HG03108 (cell line): Measurements from ENCODE around the gene OR2M2.

Source experiments
- ATAC-seq: cut with Tn5 transposase; IDR thresholded peaks from one replicate; pipeline ENCODE4 v1.9.1; 2021; ENCODE audit warnings: moderate library complexity; ENCODE audit not compliant: unreplicated experiment

Gene OR2M2, protein sequence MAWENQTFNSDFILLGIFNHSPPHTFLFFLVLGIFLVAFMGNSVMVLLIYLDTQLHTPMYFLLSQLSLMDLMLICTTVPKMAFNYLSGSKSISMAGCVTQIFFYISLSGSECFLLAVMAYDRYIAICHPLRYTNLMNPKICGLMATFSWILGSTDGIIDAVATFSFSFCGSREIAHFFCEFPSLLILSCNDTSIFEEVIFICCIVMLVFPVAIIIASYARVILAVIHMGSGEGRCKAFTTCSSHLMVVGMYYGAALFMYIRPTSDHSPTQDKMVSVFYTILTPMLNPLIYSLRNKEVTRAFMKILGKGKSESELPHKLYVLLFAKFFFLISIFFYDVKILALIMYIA

GRCh38 chr1:248174521-248174920 lies at the start of gene OR2M2:
Gene OR2M2, plus strand, starts transcription at chr1:248174821. Its CDS starts 5,165 bp downstream, at chr1:248179986.
- ATAC-seq, result no peak

- no peak for ATAC-seq
Observed at GRCh38 chr1:248127653-248128052, 47.0 kb upstream of the OR2M2 start.

DNA sequence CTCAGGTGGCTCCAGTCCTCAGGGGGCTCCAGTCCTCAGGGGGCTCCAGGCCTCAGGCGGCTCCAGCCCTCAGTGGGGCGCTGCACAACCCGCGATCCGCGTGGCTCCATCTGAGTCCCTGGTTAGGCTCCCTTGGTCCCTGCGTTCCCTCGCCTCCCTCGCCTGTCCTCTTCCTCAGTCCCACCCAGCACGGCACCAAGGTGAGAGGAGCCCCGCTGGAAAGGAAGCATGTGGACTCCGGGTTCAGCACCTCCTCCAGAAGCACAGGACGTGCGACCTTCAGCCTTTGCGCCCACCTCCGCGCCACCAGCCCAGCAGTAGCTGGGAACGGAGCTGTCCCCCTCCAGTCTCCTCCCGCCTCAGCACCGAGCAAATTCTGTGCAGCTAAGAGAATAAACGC lies 37.8 kb upstream of the OR2M2 start:
- ATAC-seq, result no peak

- no peak for ATAC-seq
Observed at GRCh38 chr1:248140846-248141245, 33.8 kb upstream of the OR2M2 start.

GRCh38 chr1:248143311-248143710 lies 31.3 kb upstream of the OR2M2 start:
- ATAC-seq, result no peak

DNA sequence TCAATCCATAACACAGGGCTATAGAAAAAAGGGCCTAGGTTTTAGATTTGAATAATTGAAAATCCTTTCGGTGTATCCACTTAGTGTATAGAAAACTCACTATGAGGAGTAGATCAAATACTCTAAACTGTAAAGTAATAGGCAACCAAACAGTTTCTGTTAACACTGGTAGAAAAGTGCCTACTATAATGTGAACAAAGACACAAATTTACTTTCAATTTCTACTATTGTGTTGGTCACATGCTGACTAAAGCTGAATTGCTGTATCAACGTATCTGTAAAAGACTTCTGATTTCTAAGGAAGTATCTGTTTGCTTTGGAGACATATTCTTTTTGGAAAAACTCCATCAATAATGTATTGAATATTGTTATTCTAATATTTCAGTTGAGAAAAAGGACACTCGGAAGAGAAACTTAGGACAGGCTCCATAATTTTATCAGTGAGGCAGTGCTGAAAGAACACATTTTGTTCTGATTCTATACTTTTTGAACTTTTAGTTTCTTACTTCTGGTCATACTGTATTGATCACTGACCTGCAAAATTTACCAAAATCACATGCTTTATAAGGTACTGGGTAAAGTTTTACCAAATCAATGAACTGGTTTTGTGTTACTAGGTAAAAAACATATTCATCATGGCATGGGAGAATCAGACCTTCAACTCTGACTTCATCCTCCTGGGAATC lies 30.0 kb upstream of the OR2M2 start, which contains the start of gene OR2M5:
Gene OR2M5 (plus strand): TSS at position 636 of the 686 bp plus-strand sequence. CDS start 0 bp downstream, at position 636.
- ATAC-seq, result no peak

DNA sequence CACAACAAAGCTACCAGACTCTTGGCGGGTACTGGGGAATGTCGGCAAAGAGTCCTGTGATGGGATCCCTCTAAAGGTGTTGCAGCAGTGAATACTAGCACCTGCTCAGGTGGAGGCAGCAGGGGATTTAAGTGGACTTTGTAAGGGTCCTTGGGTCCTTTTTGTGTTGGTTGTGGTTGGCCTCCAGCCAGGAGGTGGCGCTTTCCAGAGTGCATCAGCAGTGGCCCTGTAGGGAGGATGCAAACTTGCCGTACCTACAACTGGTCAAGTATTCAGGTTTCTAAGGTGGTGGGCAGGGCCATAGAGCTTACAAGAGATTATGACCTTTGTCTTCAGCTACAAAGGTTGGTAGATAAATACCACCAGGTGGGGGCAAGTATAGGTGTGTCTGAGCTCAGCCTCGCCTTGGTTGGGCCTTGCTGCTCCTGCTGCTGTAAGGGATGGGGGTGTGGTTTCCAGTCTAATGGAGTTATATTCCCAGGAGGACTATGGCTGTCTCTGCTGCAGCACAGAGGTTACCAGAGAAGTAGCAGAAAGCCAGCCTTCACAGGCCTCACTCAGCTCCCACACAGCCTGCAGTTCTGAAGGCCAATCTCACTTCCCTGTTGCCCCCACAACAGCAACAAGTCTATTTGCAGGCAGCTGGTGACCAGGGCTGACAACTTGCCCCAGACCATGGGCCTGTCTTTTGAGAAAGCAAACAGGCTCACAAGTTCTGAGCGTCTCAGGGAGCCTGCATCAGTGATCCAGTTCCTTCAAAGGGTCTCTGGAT lies 22.4 kb upstream of the OR2M2 start:
- no peak for ATAC-seq

DNA sequence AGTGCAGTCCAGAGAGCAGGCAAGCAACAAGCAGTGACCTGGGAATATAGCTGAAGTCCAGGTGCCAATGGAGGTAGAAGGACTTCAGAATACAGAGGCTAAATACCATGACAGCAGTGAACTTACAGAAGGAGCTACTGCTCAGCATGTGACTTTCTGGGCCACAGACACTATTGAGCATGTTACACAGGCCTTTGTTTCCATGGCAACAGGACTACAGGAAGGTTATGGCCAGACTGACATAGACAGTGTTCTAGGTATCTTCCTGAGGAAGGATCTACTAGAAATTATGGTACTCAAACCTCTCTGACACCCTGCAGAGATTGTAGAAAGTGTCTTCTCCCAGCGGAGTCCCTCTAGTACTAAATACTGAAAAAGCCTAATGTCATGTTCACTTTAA lies 18.7 kb upstream of the OR2M2 start:
- ATAC-seq, result no peak

- no peak for ATAC-seq
Observed at GRCh38 chr1:248158758-248159157, 15.9 kb upstream of the OR2M2 start.

GRCh38 chr1:248164031-248164430 lies 10.6 kb upstream of the OR2M2 start:
- no peak for ATAC-seq

DNA sequence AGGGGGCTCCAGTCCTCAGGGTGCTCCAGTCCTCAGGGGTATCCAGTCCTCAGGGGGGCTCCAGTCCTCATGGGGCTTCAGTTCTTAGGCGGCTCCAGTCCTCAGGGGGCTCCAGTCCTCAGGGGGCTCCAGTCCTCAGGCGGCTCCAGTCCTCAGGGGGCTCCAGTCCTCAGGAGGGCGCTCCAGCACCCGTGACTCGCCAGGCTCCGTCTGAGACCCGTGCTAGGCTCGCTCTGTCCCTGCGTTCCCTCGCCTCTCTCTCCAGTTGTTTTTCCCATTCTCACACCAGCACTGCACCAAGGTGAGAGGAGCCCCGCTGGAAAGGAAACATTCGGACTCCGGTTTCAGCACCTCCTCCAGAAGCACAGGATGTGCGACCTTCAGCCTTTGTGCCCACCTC lies 9.4 kb upstream of the OR2M2 start:
- no peak for ATAC-seq

- ATAC-seq, result no peak
Observed at GRCh38 chr1:248183996-248184395, 9.4 kb downstream of the OR2M2 start.

DNA sequence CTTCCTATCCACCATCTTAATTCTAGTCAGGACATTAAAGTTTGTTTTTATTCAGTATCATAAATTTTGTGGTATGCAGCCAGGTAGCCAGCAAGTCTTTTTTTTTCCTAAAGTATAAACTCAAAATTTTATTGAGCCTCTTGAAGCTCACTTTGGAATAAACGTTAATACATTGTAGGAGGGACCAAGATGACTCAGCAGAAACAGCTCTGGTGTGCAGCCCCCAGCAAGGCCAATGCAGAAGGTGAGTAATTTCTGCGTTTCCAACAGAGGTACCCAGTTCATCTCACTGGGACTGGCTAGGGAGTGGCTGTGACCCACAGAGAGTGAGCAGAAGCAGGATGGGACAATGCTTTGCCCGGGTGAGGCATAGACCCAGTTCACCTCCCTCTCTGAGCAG lies 12.7 kb downstream of the OR2M2 start:
- ATAC-seq, result no peak

DNA sequence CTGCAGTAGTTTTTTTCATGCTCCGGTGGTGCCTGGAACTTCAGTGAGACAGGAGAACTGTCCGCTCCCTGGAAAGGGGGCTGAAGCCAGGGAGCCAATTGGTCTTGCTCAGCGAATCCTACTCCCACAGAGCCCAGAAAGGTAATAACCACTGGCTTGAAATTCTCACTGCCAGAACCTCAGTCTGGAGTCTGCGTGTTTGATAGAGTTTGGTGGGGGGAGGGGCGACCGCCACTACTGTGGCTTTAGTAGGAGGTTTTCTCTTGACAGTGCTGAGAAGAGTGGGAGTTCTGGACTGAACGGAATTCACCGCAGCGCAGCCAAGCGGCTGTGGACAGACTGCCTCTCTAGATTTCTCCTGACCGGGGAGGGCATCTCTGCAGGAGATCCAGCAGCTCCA lies 14.4 kb downstream of the OR2M2 start:
- ATAC-seq, result no peak

GRCh38 chr1:248194117-248194516 lies 19.5 kb downstream of the OR2M2 start:
- no peak for ATAC-seq

DNA sequence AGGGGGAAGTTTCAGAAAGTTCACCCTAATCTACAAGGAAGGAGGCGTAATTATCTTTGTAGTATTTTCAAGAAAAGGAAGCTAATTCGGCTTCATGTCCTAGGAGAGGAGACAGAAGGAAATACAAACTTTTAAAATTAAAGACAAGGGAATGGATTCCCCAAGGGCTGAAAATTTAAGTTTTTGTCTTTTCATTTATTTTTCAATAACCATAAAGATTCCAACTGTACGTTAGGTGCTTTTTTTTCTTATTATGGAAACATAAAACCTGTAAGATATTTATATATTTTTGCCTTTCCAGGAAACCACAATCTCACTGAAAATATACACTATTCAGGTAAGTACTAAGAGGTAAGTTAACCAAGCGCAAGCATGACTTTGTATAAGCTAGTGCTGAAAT lies 22.3 kb downstream of the OR2M2 start, which contains the start of gene OR2M3:
Gene OR2M3 (plus strand): TSS at position 301 of the 400 bp plus-strand sequence. CDS start 5,803 bp downstream, outside the sequence.
- ATAC-seq, result no peak

GRCh38 chr1:248215880-248216279 lies 41.3 kb downstream of the OR2M2 start:
- no peak for ATAC-seq

GRCh38 chr1:248225537-248225936 lies 50.9 kb downstream of the OR2M2 start:
- ATAC-seq, result no peak

DNA sequence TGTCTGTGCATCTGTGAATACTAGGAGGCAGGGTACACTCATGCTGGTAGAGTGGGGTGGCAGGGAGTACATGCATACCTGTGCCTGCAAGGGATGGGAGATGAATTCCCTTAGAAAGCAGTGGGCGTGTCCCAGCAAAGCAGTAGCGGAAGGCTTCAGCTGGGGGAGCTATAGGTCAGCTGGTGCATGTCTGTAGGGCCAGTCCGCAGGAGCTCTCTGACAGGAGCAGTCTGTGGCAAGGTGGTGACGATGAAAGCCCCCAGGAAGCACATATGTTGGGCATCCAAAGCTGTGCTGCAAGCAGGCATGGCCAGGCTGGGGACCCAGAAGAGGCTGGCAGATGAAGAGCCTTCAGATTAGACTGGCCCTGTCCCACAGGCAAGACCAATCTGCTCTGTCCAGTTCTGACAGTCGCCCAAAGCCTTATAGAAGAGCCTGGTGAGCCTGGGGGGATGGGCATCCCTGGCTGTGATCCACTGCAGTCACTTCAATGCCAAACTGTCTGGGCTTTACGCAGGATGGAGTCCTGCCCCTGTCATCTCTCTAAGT lies 54.8 kb downstream of the OR2M2 start:
- ATAC-seq, result no peak
